Vagina (tissue), 2 donors: ENCODE results near the gene KLF1. TPM values are rescaled to one million over a fixed set of nuclear protein-coding genes. Genes with fewer than 3 reads are reported as not detected.
"Not testable (repeated sequence)": the region's sequence is repeated elsewhere in the genome, so short reads cannot be mapped to it uniquely, and the experiment has no call there.

Experiments
- DNase-seq, 2 donors: peaks; one replicate each; pipeline ENCODE4 v3.0.0-alpha.2; 2017; ENCODE audit errors: extremely low spot score in 2 of 2
- H3K27ac ChIP-seq: fragments of 200-600 bp; sonication (generic); one replicate; pipeline ENCODE4 v1.5.1; 2019
- H3K27me3 ChIP-seq: fragments of 200-600 bp; sonication (generic); one replicate; pipeline ENCODE4 v1.5.1; 2019
- H3K36me3 ChIP-seq, 2 donors: fragments of 200-600 bp; sonication (generic); one replicate each; pipeline ENCODE4 v1.5.1; 2017 to 2019
- H3K4me1 ChIP-seq: fragments of 200-600 bp; sonication (generic); one replicate; pipeline ENCODE4 v1.5.1; 2019
- H3K4me3 ChIP-seq, 2 donors: fragments of 200-600 bp; sonication (generic); 1 replicate in 1 of 2; 2 replicates in 1 of 2; pipeline ENCODE4 v1.5.1; 2016 to 2019
- H3K9me3 ChIP-seq: fragments of 200-600 bp; sonication (generic); one replicate; pipeline ENCODE4 v1.5.1; 2019
- CTCF ChIP-seq, 3 experiments: fragments of 450-650 bp in 2 of 3; fragments of 200-600 bp in 1 of 3; sonication (generic) in 1 of 3; IDR thresholded peaks; one replicate each; pipeline ENCODE4 v1.5.1; 2017 to 2019; ENCODE audit warnings: antibody characterized with exemption in 3 of 3, mild to moderate bottlenecking in 2 of 3, moderate library complexity in 2 of 3
- POLR2A ChIP-seq, 2 donors: fragments of 450-650 bp; IDR thresholded peaks; one replicate each; pipeline ENCODE4 v1.6.1; 2017; ENCODE audit warnings: antibody characterized with exemption in 2 of 2, mild to moderate bottlenecking in 2 of 2, moderate library complexity in 2 of 2
- POLR2AphosphoS5 ChIP-seq, 2 donors: sonication (generic); formaldehyde crosslinking; IDR thresholded peaks; one replicate each; pipeline ENCODE4 v1.9.0; 2017; ENCODE audit warnings: antibody characterized with exemption in 2 of 2, mild to moderate bottlenecking in 2 of 2, low read depth in 1 of 2; ENCODE audit not compliant: insufficient read depth in 1 of 2
- intact Hi-C: fragments of 100-400 bp; cut with DNase I; formaldehyde crosslinking; loops from one replicate; pipeline ENCODE4 v1.15.1; 2023
- total RNA-seq: library from RNA; depleted of rRNA; stranded (reverse); fragments of >200 nt; gene quantifications from one replicate; pipeline ENCODE4 v1.2.3, GENCODE V29; 2016

The KLF1 gene
- total RNA-seq, 1 donor from 2014 or later, result not detected

- Histone ChIP-seq H3K36me3 (peaks cover 8 to 38% of the 10 kb centered on the region in 2 donors), H3K4me1 (peaks cover 6% of the 10 kb centered on the region), H3K27me3 (no peaks in the 10 kb centered on the region), H3K9me3 (no peaks in the 10 kb centered on the region), H3K4me3 (no peak overlapping the region), H3K27ac (no peak overlapping the region)
- intact Hi-C loops, result no loop called here
- TF ChIP-seq POLR2A (IDR thresholded peaks at IDR 0.05), result no peak
- no peak for TF ChIP-seq CTCF (IDR thresholded peaks at IDR 0.05)
- TF ChIP-seq POLR2AphosphoS5 (IDR thresholded peaks at IDR 0.05; ENCODE audit: insufficient read depth in 1 of 2, low read depth in 1 of 2), result no peak
- no peak for DNase-seq
These were observed 34.0 kb upstream of the KLF1 start for GRCh38 chr19:12921047-12921446.

- no peaks in the 10 kb centered on the region for H3K9me3 ChIP-seq
- H3K4me3 ChIP-seq, result no peak overlapping the region
- H3K4me1 ChIP-seq, result peaks cover 19% of the 10 kb centered on the region
- no peak for DNase-seq
- intact Hi-C loops, result no loop called here
- TF ChIP-seq CTCF (IDR thresholded peaks at IDR 0.05) (no peak), POLR2AphosphoS5 (IDR thresholded peaks at IDR 0.05; ENCODE audit: insufficient read depth in 1 of 2, low read depth in 1 of 2) (no peak), POLR2A (IDR thresholded peaks at IDR 0.05) (no peak)
- H3K27ac ChIP-seq, result no peak overlapping the region
- no peaks in the 10 kb centered on the region for H3K27me3 ChIP-seq
- H3K36me3 ChIP-seq, result peaks cover 0 to 10% of the 10 kb centered on the region in 2 donors
These were observed 31.3 kb upstream of the KLF1 start for GRCh38 chr19:12918253-12918652.

- intact Hi-C loops, H3K27ac ChIP-seq, H3K27me3 ChIP-seq, H3K9me3 ChIP-seq, DNase-seq, H3K36me3 ChIP-seq, H3K4me3 ChIP-seq: not testable (repeated sequence)
- H3K4me1 ChIP-seq, result peaks cover 34% of the 10 kb centered on the region
These were observed 28.9 kb upstream of the KLF1 start for GRCh38 chr19:12915860-12916259.

GRCh38 chr19:12913851-12914690 is 27.1 kb upstream of the KLF1 start:
- TF ChIP-seq CTCF (IDR thresholded peaks at IDR 0.05), result no peak
- no peak for TF ChIP-seq POLR2AphosphoS5 (IDR thresholded peaks at IDR 0.05; ENCODE audit: insufficient read depth in 1 of 2, low read depth in 1 of 2)
- no peak for TF ChIP-seq POLR2A (IDR thresholded peaks at IDR 0.05)
- H3K36me3 ChIP-seq, result no peaks in the 10 kb centered on the region
- H3K4me3 ChIP-seq, result no peak overlapping the region
- H3K27me3 ChIP-seq, result no peaks in the 10 kb centered on the region
- H3K4me1 ChIP-seq, result peaks cover 33% of the 10 kb centered on the region
- no peak for DNase-seq
- intact Hi-C loops, result no loop called here
- no peaks in the 10 kb centered on the region for H3K9me3 ChIP-seq
- peak overlapping the region; percentile 69 for H3K27ac ChIP-seq

- TF ChIP-seq POLR2A (IDR thresholded peaks at IDR 0.05) (no peak), POLR2AphosphoS5 (IDR thresholded peaks at IDR 0.05; ENCODE audit: insufficient read depth in 1 of 2, low read depth in 1 of 2) (peak; percentile 17 to 66), CTCF (IDR thresholded peaks at IDR 0.05) (no peak)
- Histone ChIP-seq H3K36me3 (no peaks in the 10 kb centered on the region), H3K9me3 (no peaks in the 10 kb centered on the region), H3K4me1 (peaks cover 28% of the 10 kb centered on the region), H3K27ac (peak overlapping the region; percentile 69), H3K27me3 (no peaks in the 10 kb centered on the region), H3K4me3 (peak overlapping the region; percentile 27 to 30)
- intact Hi-C loops, result no loop called here
- DNase-seq, result no peak
These were observed 26.1 kb upstream of the KLF1 start for GRCh38 chr19:12913011-12913561.
